HAP-1 (cell line): ENCODE data around the gene MOCS1.

ENCODE experiments used
- DNase-seq, 2 experiments: peaks; one replicate each; pipeline ENCODE4 v3.0.0-alpha.2; 2016 to 2020; ENCODE audit warnings: low spot score in 2 of 2
- H3K27me3 ChIP-seq: fragments of 250-450 bp; sonication (Bioruptor Pico); 2 replicates; pipeline ENCODE4 v1.5.1; 2020; ENCODE audit warnings: low read depth, mild to moderate bottlenecking, moderate library complexity
- H3K36me3 ChIP-seq: fragments of 250-450 bp; sonication (Bioruptor Pico); replicated peaks from 2 replicates; pipeline ENCODE4 v1.5.1; 2020; ENCODE audit warnings: mild to moderate bottlenecking
- H3K4me1 ChIP-seq: fragments of 250-450 bp; sonication (Bioruptor Pico); 2 replicates; pipeline ENCODE4 v1.5.1; 2020; ENCODE audit warnings: mild to moderate bottlenecking
- H3K4me3 ChIP-seq: fragments of 250-450 bp; sonication (Bioruptor Pico); 2 replicates; pipeline ENCODE4 v1.5.1; 2020; ENCODE audit warnings: mild to moderate bottlenecking, moderate library complexity
- H3K9me3 ChIP-seq: fragments of 250-450 bp; sonication (Bioruptor Pico); 2 replicates; pipeline ENCODE4 v1.5.1; 2020; ENCODE audit warnings: mild to moderate bottlenecking, moderate library complexity
- in situ Hi-C: fragments of 300-500 bp; cut with MboI; formaldehyde crosslinking; loops from 3 replicates; pipeline ENCODE4 v1.14.3; 2020; ENCODE audit warnings: low sequenced_read_pairs, inconsistent platforms, mixed read lengths

The MOCS1 gene

GRCh38 chr6:39910744-39911143, 23.5 kb downstream of the MOCS1 start:
- no peaks in the 10 kb centered on the region for H3K4me1 ChIP-seq
- H3K27me3 ChIP-seq: no peaks in the 10 kb centered on the region
- no peak for DNase-seq
- H3K36me3 ChIP-seq: no peaks in the 10 kb centered on the region
- H3K4me3 ChIP-seq: no peak overlapping the region
- in situ Hi-C loops: no loop called here
- H3K9me3 ChIP-seq: no peaks in the 10 kb centered on the region

DNA sequence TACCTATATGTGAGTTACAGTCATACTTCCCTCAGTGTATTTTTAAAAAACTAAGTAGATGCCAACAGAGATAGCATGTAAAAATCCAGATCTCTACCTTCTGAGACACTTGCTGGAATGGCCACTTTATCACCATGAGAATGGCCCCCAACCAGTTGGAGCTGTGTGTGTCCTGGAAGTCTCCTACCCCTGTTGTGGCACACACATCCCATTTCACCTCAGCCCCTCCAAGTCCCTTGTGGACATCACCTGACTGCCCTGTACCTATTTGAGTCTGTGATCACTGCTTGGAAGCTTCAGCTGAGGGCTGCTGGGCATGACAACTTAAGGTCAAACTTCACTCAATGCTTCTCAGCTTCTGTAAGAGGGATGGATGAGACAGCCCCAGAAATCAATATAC, 24.1 kb downstream of the MOCS1 start:
- no peaks in the 10 kb centered on the region for H3K9me3 ChIP-seq
- no peak overlapping the region for H3K4me3 ChIP-seq
- H3K36me3 ChIP-seq: no peaks in the 10 kb centered on the region
- in situ Hi-C loops: no loop called here
- no peaks in the 10 kb centered on the region for H3K27me3 ChIP-seq
- H3K4me1 ChIP-seq: no peaks in the 10 kb centered on the region
- no peak for DNase-seq

- in situ Hi-C loops: no loop called here
- Histone ChIP-seq H3K9me3 (no peaks in the 10 kb centered on the region), H3K4me1 (no peaks in the 10 kb centered on the region), H3K36me3 (no peaks in the 10 kb centered on the region), H3K4me3 (no peak overlapping the region), H3K27me3 (no peaks in the 10 kb centered on the region)
- DNase-seq: no peak
Observed at GRCh38 chr6:39909701-39910100, 24.6 kb downstream of the MOCS1 start.

GRCh38 chr6:39908838-39909583, 25.3 kb downstream of the MOCS1 start:
- DNase-seq: no peak
- in situ Hi-C loops: no loop called here
- no peaks in the 10 kb centered on the region for H3K27me3 ChIP-seq

GRCh38 chr6:39907871-39908575, 26.2 kb downstream of the MOCS1 start:
- no peaks in the 10 kb centered on the region for H3K9me3 ChIP-seq
- H3K36me3 ChIP-seq: no peaks in the 10 kb centered on the region
- no peaks in the 10 kb centered on the region for H3K27me3 ChIP-seq
- no peaks in the 10 kb centered on the region for H3K4me1 ChIP-seq
- no peak overlapping the region for H3K4me3 ChIP-seq
- in situ Hi-C loops: no loop called here
- no peak for DNase-seq

More at GRCh38 chr6:39908838-39909583, 25.3 kb downstream of the MOCS1 start:
- H3K4me1 ChIP-seq: no peaks in the 10 kb centered on the region
- H3K4me3 ChIP-seq: no peak overlapping the region
- no peaks in the 10 kb centered on the region for H3K9me3 ChIP-seq
- no peaks in the 10 kb centered on the region for H3K36me3 ChIP-seq

DNA sequence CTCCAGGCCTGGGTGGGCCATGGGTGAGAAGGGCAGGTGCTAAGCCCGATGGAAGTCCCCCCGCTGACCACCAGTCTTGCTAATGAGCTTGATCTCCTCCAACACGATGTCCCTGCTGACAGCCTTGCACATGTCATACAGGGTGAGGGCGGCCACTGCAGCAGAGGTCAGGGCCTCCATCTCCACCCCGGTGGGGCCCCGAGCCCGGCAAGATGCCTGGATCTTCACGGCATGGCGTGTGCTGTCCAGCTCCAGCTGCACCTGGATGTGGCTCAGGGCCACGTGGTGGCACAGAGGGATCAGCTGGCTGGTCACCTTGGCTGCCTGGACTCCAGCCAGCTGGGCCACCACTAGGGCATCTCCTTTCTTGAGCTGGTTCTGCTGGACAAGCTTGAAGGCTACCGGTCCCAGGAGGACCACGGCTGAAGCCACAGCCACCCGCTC, 27.9 kb downstream of the MOCS1 start:
- Histone ChIP-seq H3K36me3 (no peaks in the 10 kb centered on the region), H3K4me3 (no peak overlapping the region), H3K4me1 (no peaks in the 10 kb centered on the region), H3K9me3 (no peaks in the 10 kb centered on the region), H3K27me3 (no peaks in the 10 kb centered on the region)
- in situ Hi-C loops: no loop called here
- no peak for DNase-seq

DNA sequence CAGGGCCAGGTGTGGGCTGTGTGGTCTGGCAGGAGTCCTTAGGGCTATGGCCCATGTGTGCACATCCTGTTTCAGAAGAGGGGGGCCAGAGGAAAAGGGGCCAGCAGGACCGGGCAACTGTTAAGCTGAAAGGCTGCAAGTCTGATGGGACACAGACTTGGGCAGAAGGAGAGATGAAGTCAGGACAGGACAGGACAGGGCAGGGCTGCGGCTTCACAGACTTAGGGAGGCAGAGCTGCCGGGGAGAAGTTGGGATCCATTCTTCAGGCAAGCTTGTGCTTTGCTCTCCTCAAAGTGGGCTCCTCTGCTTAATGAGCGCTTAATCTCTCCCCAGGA, 28.7 kb downstream of the MOCS1 start:
- no peak for DNase-seq
- Histone ChIP-seq H3K4me3 (no peak overlapping the region), H3K27me3 (no peaks in the 10 kb centered on the region), H3K36me3 (no peaks in the 10 kb centered on the region), H3K9me3 (no peaks in the 10 kb centered on the region), H3K4me1 (no peaks in the 10 kb centered on the region)
- in situ Hi-C loops: no loop called here

- Histone ChIP-seq H3K27me3 (no peaks in the 10 kb centered on the region), H3K4me1 (no peaks in the 10 kb centered on the region), H3K4me3 (no peak overlapping the region), H3K9me3 (no peaks in the 10 kb centered on the region), H3K36me3 (no peaks in the 10 kb centered on the region)
- in situ Hi-C loops: no loop called here
- DNase-seq: no peak
Observed at GRCh38 chr6:39904946-39905639, 29.2 kb downstream of the MOCS1 start.

- H3K27me3 ChIP-seq: no peaks in the 10 kb centered on the region
- no peak for DNase-seq
- in situ Hi-C loops: no loop called here
- no peaks in the 10 kb centered on the region for H3K36me3 ChIP-seq
- H3K9me3 ChIP-seq: no peaks in the 10 kb centered on the region
- no peaks in the 10 kb centered on the region for H3K4me1 ChIP-seq
- no peak overlapping the region for H3K4me3 ChIP-seq
Observed at GRCh38 chr6:39903656-39904055, 30.6 kb downstream of the MOCS1 start.

DNA sequence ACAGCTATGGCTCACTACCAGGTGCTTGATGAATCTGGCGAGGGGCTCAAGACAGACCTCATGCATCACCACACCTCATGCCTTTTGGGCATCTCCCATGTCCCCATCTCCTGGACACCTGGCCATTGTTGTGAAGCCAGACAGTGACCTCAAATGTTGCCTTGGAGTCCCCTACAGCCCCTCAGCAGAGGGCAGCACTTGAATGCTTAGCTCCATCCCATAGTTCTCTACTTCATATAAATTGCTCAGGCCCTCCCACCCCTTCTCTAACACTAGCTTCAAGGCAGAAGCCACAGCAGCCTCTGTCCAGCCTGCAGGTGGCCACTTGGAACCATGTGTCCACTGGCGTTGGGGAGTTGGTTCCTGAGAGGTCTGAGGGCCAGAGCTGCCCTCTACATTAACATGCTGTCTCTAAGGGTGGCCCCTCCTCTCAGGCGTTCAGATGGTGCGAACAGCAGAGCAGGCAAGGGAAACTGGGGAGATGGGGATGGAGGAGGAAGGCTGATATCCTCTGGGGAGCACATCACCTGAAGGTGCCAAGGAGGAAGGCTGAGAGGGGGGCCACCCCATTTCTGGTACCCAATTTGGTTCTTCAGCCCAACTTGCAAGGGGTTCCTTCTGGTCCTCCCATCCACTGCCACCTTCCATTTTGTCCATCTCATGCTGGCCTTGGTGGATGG, 31.3 kb downstream of the MOCS1 start:
- DNase-seq: no peak
- Histone ChIP-seq H3K36me3 (no peaks in the 10 kb centered on the region), H3K4me3 (no peak overlapping the region), H3K4me1 (no peaks in the 10 kb centered on the region), H3K9me3 (no peaks in the 10 kb centered on the region), H3K27me3 (no peaks in the 10 kb centered on the region)
- in situ Hi-C loops: no loop called here

GRCh38 chr6:39902136-39902535, 32.1 kb downstream of the MOCS1 start:
- no peak for DNase-seq
- no peaks in the 10 kb centered on the region for H3K36me3 ChIP-seq
- H3K4me3 ChIP-seq: no peak overlapping the region
- H3K27me3 ChIP-seq: no peaks in the 10 kb centered on the region
- H3K9me3 ChIP-seq: no peaks in the 10 kb centered on the region
- no peaks in the 10 kb centered on the region for H3K4me1 ChIP-seq
- in situ Hi-C loops: no loop called here

GRCh38 chr6:39901670-39902069, 32.6 kb downstream of the MOCS1 start:
- H3K9me3 ChIP-seq: no peaks in the 10 kb centered on the region
- H3K36me3 ChIP-seq: no peaks in the 10 kb centered on the region
- DNase-seq: no peak
- no peaks in the 10 kb centered on the region for H3K4me1 ChIP-seq
- H3K27me3 ChIP-seq: no peaks in the 10 kb centered on the region
- in situ Hi-C loops: no loop called here
- H3K4me3 ChIP-seq: no peak overlapping the region

GRCh38 chr6:39901116-39901655, 33.1 kb downstream of the MOCS1 start:
- no peaks in the 10 kb centered on the region for H3K36me3 ChIP-seq

More at GRCh38 chr6:39901116-39901655, 33.1 kb downstream of the MOCS1 start:
- DNase-seq: no peak
- in situ Hi-C loops: no loop called here
- no peak overlapping the region for H3K4me3 ChIP-seq
- no peaks in the 10 kb centered on the region for H3K4me1 ChIP-seq
- no peaks in the 10 kb centered on the region for H3K27me3 ChIP-seq
- H3K9me3 ChIP-seq: no peaks in the 10 kb centered on the region
